Right lung (tissue), 5 donors: ENCODE data around the gene MACF1. TPM values are rescaled to one million over a fixed set of nuclear protein-coding genes. Genes with fewer than 3 reads are reported as not detected.
A peak's percentile ranks its signal among the peaks of the same experiment; 100 is the strongest.
"Not testable (repeated sequence)": the region's sequence is repeated elsewhere in the genome, so short reads cannot be mapped to it uniquely, and the experiment has no call there.

Source experiments
- DNase-seq, 2 donors: peaks; one replicate each; pipeline ENCODE4 v3.0.0-alpha.2; 2013
- polyA plus RNA-seq, 5 donors: library from polyadenylated mRNA; unstranded; fragments of 120-200 nt; gene quantifications; one replicate each; pipeline versions ENCODE4 v1.2.1 to v1.2.3, GENCODE V29; 2013; ENCODE audit warnings: inconsistent platforms in 1 of 5, low replicate concordance in 1 of 5; ENCODE audit not compliant: insufficient read length in 5 of 5, insufficient read depth in 1 of 5

The MACF1 gene
- polyA plus RNA-seq, 5 donors, result 388 to 476 (median 439) TPM

- DNase-seq, result not testable (repeated sequence)
These were observed 3.9 kb downstream of the MACF1 start for GRCh38 chr1:39208360-39208759.

- no peak for DNase-seq
These were observed 6.2 kb downstream of the MACF1 start for GRCh38 chr1:39210649-39211048.

GRCh38 chr1:39212499-39212898, 8.0 kb downstream of the MACF1 start:
- no peak for DNase-seq

DNA sequence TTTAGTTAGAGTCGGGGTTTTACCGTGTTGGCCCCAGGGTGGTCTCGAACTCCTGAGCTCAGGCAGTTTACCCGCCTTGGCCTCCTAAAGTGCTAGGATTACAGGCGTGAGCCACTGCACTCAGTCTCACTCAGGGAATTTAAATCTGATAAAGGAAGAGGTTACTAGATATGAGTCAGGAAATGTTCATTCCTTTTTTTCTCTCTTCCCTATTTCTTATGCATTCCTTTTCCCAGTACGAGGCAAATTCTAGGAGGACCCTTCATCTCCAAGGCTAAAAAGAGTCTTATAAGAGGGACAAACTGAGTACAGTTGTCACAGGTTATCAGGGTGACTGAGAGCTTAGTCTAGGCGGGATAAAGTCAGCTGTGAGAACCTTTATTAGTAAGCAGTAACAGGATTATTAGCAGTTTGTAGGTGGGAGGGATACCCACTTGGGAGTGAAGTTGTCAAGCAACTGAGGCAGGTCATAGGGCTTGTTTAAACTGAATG, 9.1 kb downstream of the MACF1 start:
- no peak for DNase-seq

DNA sequence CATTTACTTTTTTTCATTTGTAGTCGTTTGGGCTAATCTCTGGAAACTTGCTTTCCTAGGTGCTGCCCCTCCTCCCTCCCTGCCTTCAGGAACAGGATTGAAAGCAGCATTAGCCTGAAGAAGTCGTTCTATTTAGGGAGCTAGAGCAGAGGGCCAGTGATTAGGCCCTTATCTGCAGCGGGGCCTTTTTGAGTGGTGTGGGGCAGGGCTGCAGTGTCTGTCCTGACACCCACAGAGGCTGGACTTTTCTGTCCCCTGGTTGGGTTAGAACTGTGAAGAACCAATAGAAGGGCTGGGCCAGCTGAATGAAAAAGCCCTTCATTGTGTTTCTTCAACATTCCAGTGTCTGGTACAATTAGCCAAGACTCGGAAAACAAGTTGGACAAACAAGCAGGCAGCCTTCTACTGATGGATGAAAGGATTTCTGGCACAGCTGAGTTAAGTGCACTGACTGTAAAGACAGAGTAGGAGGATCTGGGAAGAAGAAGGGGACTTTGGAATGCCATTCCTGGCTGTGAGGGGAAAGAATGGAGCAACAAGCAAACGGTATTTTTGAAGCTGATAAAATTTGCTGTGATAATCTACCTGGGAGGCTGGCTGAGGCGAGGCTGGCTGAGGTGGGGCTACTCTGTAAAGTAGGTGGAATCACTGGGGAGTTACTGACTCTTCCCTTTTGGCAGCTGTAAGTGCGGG, 9.7 kb downstream of the MACF1 start:
- DNase-seq, result no peak

DNA sequence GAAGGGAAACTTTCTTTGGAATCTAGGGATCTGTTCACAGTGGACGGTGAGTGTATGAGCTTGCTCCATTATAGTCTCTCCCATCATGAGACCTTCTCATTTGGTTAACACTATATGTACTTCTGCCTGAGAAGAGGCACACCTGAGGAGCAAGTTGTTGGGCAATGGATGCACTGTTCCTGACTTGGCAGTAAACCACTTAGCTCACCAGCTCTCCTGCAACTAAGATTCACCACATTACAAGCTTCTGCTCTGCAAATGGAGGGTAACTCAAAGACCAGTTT, 10.2 kb downstream of the MACF1 start:
- DNase-seq, result no peak

- DNase-seq, result no peak
These were observed 10.7 kb downstream of the MACF1 start for GRCh38 chr1:39214998-39215873.

DNA sequence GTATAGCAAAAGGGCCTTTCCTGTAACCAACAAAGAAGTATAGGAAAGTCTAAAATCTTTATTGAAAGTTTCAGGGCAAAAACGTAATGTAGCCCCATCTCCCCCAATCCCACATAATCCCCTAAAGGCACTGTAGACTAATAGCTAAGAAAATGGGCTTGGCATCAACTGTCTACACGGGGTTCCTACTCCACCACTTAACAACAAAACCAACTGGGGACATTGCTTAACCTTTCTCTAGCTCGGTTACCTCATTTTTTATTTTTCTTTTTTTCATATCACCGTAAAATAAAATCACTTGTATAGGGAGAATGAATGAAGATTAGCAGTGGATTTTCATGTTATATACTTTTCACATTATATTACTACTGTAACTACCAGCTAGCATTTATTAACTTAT, 12.3 kb downstream of the MACF1 start:
- DNase-seq, result no peak

GRCh38 chr1:39220891-39221870, 16.7 kb downstream of the MACF1 start:
- no peak for DNase-seq

GRCh38 chr1:39224295-39224829, 19.9 kb downstream of the MACF1 start:
- no peak for DNase-seq

DNA sequence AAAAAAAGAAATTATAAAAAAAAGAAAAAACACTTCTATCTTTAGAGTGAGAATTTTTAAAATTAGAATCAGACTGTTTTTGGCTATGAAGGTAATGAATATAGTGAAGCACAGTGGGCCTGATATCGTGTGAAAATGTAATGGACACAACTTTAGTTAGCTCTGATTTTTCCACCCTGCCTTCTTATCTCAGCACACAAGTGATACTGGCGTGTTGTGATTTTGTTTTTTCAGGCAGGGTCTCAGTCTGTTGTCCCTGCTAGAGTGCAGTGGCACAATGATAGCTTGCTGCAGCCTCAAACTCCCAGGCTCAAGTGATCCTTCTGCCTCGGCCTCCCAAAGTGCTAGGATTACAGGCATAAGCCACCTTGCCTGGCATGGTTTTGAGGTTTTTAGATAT, 22.3 kb downstream of the MACF1 start:
- no peak for DNase-seq

GRCh38 chr1:39228252-39228651, 23.8 kb downstream of the MACF1 start:
- DNase-seq, result no peak

- DNase-seq, result no peak
These were observed 25.0 kb downstream of the MACF1 start for GRCh38 chr1:39229504-39229903.

- no peak for DNase-seq
These were observed 26.0 kb downstream of the MACF1 start for GRCh38 chr1:39230261-39231190.

GRCh38 chr1:39236971-39237370, 32.5 kb downstream of the MACF1 start:
- no peak for DNase-seq

GRCh38 chr1:39238476-39238875, 34.0 kb downstream of the MACF1 start:
- DNase-seq, result peak; percentile 45 to 52

DNA sequence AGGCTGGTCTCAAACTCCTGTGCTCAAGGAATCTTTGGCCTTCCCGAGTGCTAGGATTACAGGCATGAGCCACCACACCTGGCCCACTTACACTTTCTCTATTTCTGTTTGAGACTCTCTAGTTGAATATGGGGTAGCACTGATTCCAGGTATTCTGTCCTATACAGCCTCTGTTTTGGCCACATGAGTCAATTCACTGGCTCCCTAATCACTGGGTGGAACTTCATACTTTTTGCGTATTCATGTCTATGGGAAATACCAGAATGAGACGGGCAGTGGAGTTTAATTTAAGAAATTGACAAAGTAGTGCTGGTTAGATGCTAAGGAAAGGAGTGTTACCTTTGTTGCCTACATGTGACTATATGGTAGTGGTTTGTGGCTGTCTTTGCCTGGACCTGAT, 35.5 kb downstream of the MACF1 start:
- DNase-seq, result no peak

DNA sequence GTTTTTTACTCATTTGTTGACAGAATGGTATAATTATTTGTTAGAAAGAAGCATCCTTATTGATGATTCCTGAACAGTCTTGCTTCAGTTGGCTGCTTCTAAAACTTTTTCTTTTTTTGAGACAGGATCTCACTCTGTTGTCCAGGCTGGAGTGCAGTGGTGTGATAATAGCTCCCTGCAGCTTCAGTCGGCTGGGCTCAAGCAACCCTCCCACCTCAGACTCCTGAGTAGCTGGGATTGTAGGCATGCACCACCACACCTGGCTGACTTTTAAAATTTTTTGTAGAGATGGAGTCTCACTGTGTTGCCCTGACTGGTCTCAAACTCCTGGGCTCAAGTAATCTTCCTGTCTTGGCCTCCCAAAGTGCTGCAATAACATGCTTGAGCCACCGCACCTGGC, 38.8 kb downstream of the MACF1 start:
- no peak for DNase-seq

GRCh38 chr1:39250460-39251240, 46.2 kb downstream of the MACF1 start:
- no peak for DNase-seq

DNA sequence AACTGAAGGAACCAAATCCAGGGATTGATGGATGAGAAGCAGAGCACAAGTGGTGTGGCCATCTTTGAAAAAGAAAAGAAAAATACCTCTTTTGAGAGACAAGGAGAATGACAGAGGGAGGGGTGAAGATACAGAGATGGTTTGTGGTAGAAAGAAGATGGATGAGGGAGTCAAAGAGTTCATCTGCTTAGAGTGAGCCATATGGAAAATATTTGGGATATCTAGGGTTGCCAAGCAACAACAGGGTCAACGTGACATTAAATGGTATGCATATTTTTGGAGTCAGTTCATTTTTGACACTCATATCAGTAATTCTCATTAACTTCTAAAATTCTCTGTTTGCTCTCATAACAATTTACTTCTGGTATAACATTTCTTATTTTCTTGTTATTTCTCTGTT, 50.7 kb downstream of the MACF1 start:
- peak in 1 of 2 donors; percentile 25 for DNase-seq
